B cell (primary cell): ENCODE measurements around the gene MEF2B.

Experiments used
- CTCF ChIP-seq: fragments of 200-600 bp; IDR thresholded peaks from one replicate; pipeline ENCODE4 v1.8.0; 2022; ENCODE audit warnings: antibody characterized with exemption, mild to moderate bottlenecking
- EZH2 ChIP-seq: IDR thresholded peaks from 2 replicates; pipeline ENCODE4 v1.6.1; 2012; ENCODE audit warnings: borderline replicate concordance, low read depth, mild to moderate bottlenecking, moderate library complexity, low read length; ENCODE audit not compliant: insufficient read depth, poor library complexity, severe bottlenecking

GRCh38 chr19:19110410-19111135, 59.5 kb downstream of the MEF2B start:
- TF ChIP-seq CTCF (peak; percentile 47), EZH2 (no peak)
